AG09309 (cell line): Measurements from ENCODE around the gene RAB5IF.

Experiments
- DNase-seq: peaks from one replicate; pipeline ENCODE4 v3.0.0-alpha.2; 2010; ENCODE audit warnings: low read depth
- H3K4me3 ChIP-seq: 2 replicates; pipeline ENCODE4 v1.5.1; 2011; ENCODE audit warnings: mild to moderate bottlenecking, low read depth, low read length, moderate library complexity; ENCODE audit not compliant: control insufficient read depth
- TF ChIP-seq, protein P1 (sequence below): IDR thresholded peaks from 2 replicates; pipeline ENCODE4 v1.5.1; 2011; ENCODE audit warnings: mild to moderate bottlenecking, low read depth, low read length, inconsistent platforms; ENCODE audit not compliant: insufficient read depth, control insufficient read depth; ENCODE audit errors: missing control alignments

The RAB5IF gene

DNA sequence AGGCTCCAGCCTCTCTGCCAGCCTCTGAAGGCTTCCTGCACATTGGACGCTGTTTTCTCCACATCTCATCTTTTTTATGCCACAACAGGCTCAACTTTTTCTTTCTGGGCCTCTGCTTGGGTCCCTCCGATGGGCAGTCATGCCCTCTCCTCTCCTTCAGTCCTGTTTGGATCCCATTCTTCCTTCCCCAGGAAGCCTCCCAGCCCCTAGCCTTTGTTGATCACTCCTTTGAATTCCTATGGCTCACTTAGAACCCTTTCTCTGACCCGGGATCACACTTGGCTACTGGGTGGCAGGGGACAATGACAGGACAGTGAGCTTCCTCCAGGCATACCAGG lies 35.9 kb downstream of the RAB5IF start:
- TF ChIP-seq, protein P1, sequence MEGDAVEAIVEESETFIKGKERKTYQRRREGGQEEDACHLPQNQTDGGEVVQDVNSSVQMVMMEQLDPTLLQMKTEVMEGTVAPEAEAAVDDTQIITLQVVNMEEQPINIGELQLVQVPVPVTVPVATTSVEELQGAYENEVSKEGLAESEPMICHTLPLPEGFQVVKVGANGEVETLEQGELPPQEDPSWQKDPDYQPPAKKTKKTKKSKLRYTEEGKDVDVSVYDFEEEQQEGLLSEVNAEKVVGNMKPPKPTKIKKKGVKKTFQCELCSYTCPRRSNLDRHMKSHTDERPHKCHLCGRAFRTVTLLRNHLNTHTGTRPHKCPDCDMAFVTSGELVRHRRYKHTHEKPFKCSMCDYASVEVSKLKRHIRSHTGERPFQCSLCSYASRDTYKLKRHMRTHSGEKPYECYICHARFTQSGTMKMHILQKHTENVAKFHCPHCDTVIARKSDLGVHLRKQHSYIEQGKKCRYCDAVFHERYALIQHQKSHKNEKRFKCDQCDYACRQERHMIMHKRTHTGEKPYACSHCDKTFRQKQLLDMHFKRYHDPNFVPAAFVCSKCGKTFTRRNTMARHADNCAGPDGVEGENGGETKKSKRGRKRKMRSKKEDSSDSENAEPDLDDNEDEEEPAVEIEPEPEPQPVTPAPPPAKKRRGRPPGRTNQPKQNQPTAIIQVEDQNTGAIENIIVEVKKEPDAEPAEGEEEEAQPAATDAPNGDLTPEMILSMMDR, result no peak
- no peak for DNase-seq

DNA sequence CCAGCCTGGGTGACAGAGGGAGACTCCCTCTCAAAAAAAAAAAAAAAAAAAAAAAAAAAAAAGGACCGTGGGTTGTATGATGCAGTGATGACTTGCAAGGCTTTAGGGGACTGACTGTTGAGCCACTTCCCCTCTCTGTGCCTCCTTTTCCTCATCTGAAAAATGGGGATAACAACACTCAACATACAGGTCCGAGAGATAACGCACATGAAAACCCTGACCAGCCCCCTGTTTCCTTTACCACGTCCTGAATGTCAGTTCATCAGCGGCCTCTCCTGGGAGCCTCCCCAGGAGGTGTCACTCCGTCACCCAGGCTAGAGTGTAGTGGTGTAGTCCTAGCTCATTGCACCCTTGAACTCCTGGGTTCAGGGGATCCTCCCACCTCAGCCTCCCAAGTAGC lies 36.6 kb downstream of the RAB5IF start:
- no peak for DNase-seq
- TF ChIP-seq, protein P1, result no peak
- no peak overlapping the region for H3K4me3 ChIP-seq

More for the DNA sequence above, 35.9 kb downstream of the RAB5IF start:
- H3K4me3 ChIP-seq, result no peak overlapping the region

DNA sequence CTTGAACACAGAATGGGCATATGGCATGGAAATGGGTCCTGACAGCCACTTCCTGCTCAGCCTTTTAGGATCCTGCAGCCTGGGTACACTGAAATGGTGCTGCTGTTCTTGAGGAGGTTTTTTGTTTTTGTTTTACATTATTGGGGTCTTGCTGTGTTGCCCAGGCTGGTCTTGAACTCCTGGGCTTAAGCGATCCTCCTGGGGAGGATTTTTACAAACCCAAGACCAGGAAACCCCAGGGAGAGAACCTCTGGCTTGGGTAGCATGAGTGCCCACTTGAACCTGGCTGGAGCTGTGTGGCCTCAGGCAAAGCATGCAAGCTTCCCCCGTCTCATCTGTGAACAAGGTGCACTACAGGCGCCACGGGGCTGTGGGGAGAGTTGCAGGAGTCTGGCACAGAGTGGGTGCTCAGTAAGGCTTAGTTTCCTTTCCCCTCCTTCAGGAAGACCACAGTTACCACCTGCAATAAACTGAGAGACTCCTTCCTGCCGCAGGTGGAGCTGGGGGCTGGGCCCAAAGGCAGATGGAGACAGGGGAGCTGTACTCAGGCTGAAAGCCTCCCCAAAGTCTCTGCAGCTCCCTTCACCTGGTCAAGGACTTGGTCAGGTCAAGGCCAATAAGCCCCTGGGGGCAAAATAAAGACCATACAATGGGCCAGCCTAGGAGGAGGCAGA lies 38.6 kb downstream of the RAB5IF start:
- DNase-seq, result no peak
- H3K4me3 ChIP-seq, result no peak overlapping the region
- TF ChIP-seq, protein P1, result no peak

DNA sequence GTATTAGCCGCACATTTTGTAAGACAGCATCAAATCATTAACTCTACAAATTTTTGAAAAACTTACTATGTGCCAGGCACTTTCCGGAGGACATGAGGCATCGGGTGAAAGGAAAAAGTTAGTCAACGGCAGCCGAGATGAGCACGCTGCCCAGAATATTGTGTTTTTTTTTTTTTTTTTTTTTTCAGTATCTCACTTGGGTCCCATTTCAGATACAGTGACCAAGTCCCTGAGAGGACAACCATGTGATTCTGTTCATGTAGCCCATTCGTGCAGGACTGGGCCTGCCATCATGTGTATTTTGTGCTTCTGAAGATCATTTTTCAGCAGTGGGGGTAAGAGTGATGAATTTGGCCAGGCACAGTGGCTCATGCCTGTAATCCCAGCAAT lies 39.1 kb downstream of the RAB5IF start:
- DNase-seq, result no peak
- TF ChIP-seq, protein P1, result no peak
- H3K4me3 ChIP-seq, result no peak overlapping the region

DNA sequence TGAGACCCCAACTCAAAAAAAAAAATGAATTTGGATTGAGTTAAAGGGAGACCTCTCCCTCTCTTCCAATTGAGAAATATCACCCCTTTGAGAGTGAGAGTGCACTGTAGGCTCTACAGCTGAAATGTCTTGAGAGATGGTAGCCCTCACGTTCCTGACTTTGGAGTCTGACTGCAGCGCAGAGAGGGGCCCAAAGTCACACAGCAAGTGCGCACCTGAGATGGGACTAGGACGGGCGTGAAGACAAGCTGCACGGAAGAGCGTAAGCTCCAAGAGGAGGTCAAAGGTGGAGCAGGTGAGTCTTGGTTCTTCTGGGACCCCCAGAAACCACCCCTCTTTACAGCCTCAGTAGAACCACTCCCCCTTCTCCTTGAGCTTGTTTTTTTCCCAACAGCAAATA lies 39.8 kb downstream of the RAB5IF start:
- H3K4me3 ChIP-seq, result no peak overlapping the region
- DNase-seq, result no peak
- TF ChIP-seq, protein P1, result no peak

DNA sequence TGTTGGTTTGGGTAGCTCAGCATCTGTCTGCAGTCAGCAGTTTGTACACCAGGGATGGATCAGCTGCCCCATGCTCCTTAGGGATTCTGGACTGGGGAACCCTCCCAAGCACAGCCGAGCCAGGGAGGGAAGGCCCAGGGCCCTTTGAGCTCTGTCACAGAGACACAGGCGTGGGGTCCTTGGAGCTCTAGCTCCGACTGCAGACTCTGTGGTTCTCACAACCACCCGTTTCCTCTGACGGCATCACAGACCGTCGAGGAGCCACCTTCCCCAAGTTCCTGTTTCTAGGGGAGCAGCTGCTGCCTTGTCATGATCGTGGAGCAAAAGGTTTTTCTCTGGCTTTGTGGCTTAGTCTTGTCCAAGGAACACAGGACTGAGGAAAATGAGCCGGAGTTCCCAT lies 40.4 kb downstream of the RAB5IF start, which contains the start of gene SLA2:
TSS of gene SLA2 (minus strand) at position 199 of the 400 bp plus-strand sequence. CDS start 4,861 bp downstream, outside the sequence.
- TF ChIP-seq, protein P1, result no peak
- DNase-seq, result no peak
- no peak within 1 kb of the TSS for H3K4me3 ChIP-seq

DNA sequence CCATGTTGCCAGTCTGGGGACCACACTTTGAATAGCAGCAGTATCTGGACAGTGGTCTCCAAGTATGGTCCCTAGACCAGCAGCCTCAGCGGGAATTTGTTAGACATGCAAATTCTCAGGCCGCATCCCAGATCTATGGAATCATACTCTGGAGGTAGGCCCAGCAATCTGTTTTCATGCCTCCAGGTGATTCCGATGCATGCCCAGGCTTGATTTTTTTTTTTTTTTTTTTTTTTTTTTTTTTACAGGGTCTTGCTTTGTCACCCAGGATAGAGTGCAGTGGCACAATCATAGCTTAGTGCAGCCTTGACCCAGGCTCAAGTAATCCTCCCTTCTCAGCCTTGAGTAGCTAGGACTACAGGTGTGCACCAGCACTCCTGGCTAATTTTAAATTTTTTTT lies 41.1 kb downstream of the RAB5IF start:
- H3K4me3 ChIP-seq, result no peak overlapping the region
- TF ChIP-seq, protein P1, result no peak
- no peak for DNase-seq
